HG02610 (cell line): ENCODE measurements around the gene C12orf57.

ENCODE experiments used
- ATAC-seq: cut with Tn5 transposase; IDR thresholded peaks from one replicate; pipeline ENCODE4 v1.9.1; 2021; ENCODE audit warnings: mild to moderate bottlenecking, moderate library complexity; ENCODE audit not compliant: unreplicated experiment

C12orf57 gene

GRCh38 chr12:6917491-6918231, 26.2 kb upstream of the C12orf57 start:
- no peak for ATAC-seq

- ATAC-seq = no peak
Measured at GRCh38 chr12:6919588-6919987, 24.2 kb upstream of the C12orf57 start.

GRCh38 chr12:6921539-6921938, 22.3 kb upstream of the C12orf57 start:
- ATAC-seq = no peak

- no peak for ATAC-seq
Measured at GRCh38 chr12:6921996-6922946, 21.6 kb upstream of the C12orf57 start.

GRCh38 chr12:6923003-6923732, 20.7 kb upstream of the C12orf57 start:
- ATAC-seq = no peak

GRCh38 chr12:6923851-6924250, 20.0 kb upstream of the C12orf57 start:
- no peak for ATAC-seq

GRCh38 chr12:6925239-6925539, 18.6 kb upstream of the C12orf57 start:
- no peak for ATAC-seq

- ATAC-seq = no peak
Measured at GRCh38 chr12:6925540-6926279, 18.1 kb upstream of the C12orf57 start.

- no peak for ATAC-seq
Measured at GRCh38 chr12:6927379-6928021, 16.3 kb upstream of the C12orf57 start, which contains the start of gene ATN1. TSS of gene ATN1 (plus strand) at chr12:6927959. CDS start at chr12:6934002, 6,043 bp downstream.

- ATAC-seq = no peak
Measured at GRCh38 chr12:6928022-6928702, 15.7 kb upstream of the C12orf57 start.

- no peak for ATAC-seq
Measured at GRCh38 chr12:6928703-6929407, 15.0 kb upstream of the C12orf57 start.

GRCh38 chr12:6929466-6930452, 14.1 kb upstream of the C12orf57 start:
- no peak for ATAC-seq

GRCh38 chr12:6932766-6933165, 11.1 kb upstream of the C12orf57 start:
- no peak for ATAC-seq

- ATAC-seq = no peak
Measured at GRCh38 chr12:6934110-6934509, 9.7 kb upstream of the C12orf57 start.

- ATAC-seq = no peak
Measured at GRCh38 chr12:6935371-6936193, 8.2 kb upstream of the C12orf57 start.

GRCh38 chr12:6936194-6936635, 7.6 kb upstream of the C12orf57 start:
- ATAC-seq = no peak
